Measurements from ENCODE around the gene CD93.

The CD93 gene, protein sequence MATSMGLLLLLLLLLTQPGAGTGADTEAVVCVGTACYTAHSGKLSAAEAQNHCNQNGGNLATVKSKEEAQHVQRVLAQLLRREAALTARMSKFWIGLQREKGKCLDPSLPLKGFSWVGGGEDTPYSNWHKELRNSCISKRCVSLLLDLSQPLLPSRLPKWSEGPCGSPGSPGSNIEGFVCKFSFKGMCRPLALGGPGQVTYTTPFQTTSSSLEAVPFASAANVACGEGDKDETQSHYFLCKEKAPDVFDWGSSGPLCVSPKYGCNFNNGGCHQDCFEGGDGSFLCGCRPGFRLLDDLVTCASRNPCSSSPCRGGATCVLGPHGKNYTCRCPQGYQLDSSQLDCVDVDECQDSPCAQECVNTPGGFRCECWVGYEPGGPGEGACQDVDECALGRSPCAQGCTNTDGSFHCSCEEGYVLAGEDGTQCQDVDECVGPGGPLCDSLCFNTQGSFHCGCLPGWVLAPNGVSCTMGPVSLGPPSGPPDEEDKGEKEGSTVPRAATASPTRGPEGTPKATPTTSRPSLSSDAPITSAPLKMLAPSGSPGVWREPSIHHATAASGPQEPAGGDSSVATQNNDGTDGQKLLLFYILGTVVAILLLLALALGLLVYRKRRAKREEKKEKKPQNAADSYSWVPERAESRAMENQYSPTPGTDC

DNA sequence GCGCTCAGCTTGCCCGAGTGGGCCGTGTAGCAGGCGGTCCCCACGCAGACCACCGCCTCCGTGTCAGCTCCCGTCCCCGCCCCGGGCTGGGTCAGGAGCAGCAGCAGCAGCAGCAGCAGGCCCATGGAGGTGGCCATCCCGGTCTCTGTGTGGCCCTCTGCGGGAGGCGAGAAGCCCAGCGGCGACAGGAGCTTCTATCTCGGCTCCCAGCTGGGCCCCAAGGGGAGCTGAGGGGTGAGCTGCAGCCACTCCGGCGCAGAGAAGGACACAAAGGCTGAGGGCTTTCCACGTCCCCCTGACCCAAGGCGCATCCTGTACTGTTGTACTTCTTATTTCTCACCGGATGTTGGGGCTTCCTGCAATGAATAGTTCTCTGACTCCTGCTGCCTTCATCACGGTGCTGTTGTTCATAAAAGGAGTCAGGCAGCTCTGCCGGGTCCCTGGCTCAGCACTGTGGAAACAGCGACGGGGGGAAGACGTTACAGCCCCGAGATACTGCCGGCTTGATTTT is at the start of gene CD93:
TSS of gene CD93 (minus strand) at position 269 of the 511 bp plus-strand sequence. CDS start at position 137, 132 bp downstream.
- DNase-seq: peak; percentile 58
- no peak for TF ChIP-seq CTCF (IDR thresholded peaks at IDR 0.05; ENCODE audit: low read depth, low read length, missing control alignments)
- no peaks in the 10 kb centered on the region for H3K36me3 ChIP-seq (replicated peaks)
- H3K27me3 ChIP-seq (replicated peaks): no peaks in the 10 kb centered on the region
- peak within 1 kb of the TSS; percentile 46 for H3K27ac ChIP-seq
- H3K4me3 ChIP-seq (ENCODE audit: low read depth, low read length): no peak within 1 kb of the TSS
- in situ Hi-C loops (cut with HindIII; ENCODE audit: low pct_ligation_motif_present, low sequenced_read_pairs): no loop called here

GRCh38 chr20:23133560-23133998 is 47.5 kb upstream of the CD93 start:
- no peak for TF ChIP-seq CTCF (IDR thresholded peaks at IDR 0.05; ENCODE audit: low read depth, low read length, missing control alignments)
- Histone ChIP-seq H3K36me3 (replicated peaks) (no peaks in the 10 kb centered on the region), H3K27ac (no peak overlapping the region), H3K4me3 (ENCODE audit: low read depth, low read length) (no peak overlapping the region), H3K27me3 (replicated peaks) (no peaks in the 10 kb centered on the region)
- in situ Hi-C loops (cut with HindIII; ENCODE audit: low pct_ligation_motif_present, low sequenced_read_pairs): no loop called here
- no peak for DNase-seq

DNA sequence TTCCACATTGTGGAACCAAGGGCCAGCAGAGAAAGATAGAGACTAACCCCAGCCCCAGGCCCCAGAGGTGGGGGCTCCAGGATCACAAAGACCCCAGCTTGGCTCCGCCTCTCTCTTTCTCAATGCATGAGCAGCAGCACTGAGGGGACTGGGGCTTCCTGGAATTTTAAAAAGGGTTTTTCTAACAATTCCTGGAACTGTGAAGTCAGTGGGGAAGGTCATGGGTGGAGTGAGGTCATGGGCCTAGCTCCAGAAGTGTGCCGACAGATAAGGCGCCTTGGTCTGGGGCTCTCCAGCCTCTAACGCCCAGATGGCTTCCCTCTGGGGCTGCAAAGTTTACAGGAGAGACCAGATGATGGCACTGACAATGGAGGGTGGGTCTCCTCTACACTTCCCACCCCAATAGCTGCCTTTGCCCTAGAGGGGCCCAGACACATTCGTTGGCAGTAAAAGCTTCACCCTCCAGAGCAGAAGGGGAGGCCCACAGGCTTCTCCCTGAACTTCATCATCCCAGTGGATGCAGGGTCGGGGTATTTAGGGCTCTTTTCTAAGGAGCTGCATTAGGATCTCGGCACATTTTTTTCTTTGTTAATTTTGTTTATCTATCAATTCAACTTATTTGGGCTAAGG is 46.9 kb upstream of the CD93 start:
- Histone ChIP-seq H3K36me3 (replicated peaks) (no peaks in the 10 kb centered on the region), H3K4me3 (ENCODE audit: low read depth, low read length) (no peak overlapping the region), H3K27me3 (replicated peaks) (no peaks in the 10 kb centered on the region), H3K27ac (no peak overlapping the region)
- in situ Hi-C loops (cut with HindIII; ENCODE audit: low pct_ligation_motif_present, low sequenced_read_pairs): no loop called here
- TF ChIP-seq CTCF (IDR thresholded peaks at IDR 0.05; ENCODE audit: low read depth, low read length, missing control alignments): no peak
- DNase-seq: no peak

GRCh38 chr20:23132293-23132929 is 46.3 kb upstream of the CD93 start:
- H3K27me3 ChIP-seq (replicated peaks): no peaks in the 10 kb centered on the region
- in situ Hi-C loops (cut with HindIII; ENCODE audit: low pct_ligation_motif_present, low sequenced_read_pairs): no loop called here
- no peak for TF ChIP-seq CTCF (IDR thresholded peaks at IDR 0.05; ENCODE audit: low read depth, low read length, missing control alignments)
- DNase-seq: no peak
- no peaks in the 10 kb centered on the region for H3K36me3 ChIP-seq (replicated peaks)
- no peak overlapping the region for H3K27ac ChIP-seq
- H3K4me3 ChIP-seq (ENCODE audit: low read depth, low read length): no peak overlapping the region

DNA sequence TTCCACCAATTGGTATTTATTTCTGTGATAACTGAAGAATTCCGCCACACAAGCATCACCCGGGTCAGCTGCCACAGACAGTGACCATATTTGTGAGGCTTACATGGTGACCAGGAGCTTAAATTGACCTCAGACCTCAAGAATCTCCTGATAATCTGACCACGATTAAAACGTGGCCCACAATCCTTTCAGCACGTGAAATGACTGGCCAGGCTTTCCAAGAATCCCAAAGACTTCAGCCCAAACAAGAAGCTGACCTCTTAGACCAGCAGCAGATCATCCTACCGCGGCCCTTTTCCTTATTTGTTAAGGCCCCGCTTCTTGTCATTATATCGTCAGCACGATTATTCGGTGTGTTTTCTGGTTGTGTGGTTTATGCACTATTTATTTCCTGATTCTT is 45.6 kb upstream of the CD93 start:
- TF ChIP-seq CTCF (IDR thresholded peaks at IDR 0.05; ENCODE audit: low read depth, low read length, missing control alignments): no peak
- H3K27ac ChIP-seq: no peak overlapping the region
- no peaks in the 10 kb centered on the region for H3K36me3 ChIP-seq (replicated peaks)
- no peaks in the 10 kb centered on the region for H3K27me3 ChIP-seq (replicated peaks)
- no peak overlapping the region for H3K4me3 ChIP-seq (ENCODE audit: low read depth, low read length)
- in situ Hi-C loops (cut with HindIII; ENCODE audit: low pct_ligation_motif_present, low sequenced_read_pairs): no loop called here
- no peak for DNase-seq

Data from brain microvascular endothelial cell (primary cell).